SK-N-SH treated with all-trans-retinoic acid at 6 μM for 48 hours (cell line): ENCODE results near the gene MIPEP.

Experiments
- ARNTL ChIP-seq: fragments of 450-650 bp; formaldehyde crosslinking; IDR thresholded peaks from 2 replicates; pipeline ENCODE4 v1.5.0; 2020; ENCODE audit warnings: low read depth, mild to moderate bottlenecking, moderate library complexity, borderline replicate concordance
- POU6F1 ChIP-seq: fragments of 250-450 bp; sonication (Bioruptor Pico); IDR thresholded peaks from 2 replicates; pipeline ENCODE4 v1.8.0; 2021; ENCODE audit warnings: low read depth, mild to moderate bottlenecking, moderate library complexity, borderline replicate concordance
- RARB ChIP-seq: fragments of 250-450 bp; sonication (Bioruptor Pico); IDR thresholded peaks from 2 replicates; pipeline ENCODE4 v1.8.0; 2021; ENCODE audit warnings: mild to moderate bottlenecking, moderate library complexity
- ZFP3 ChIP-seq: fragments of 250-450 bp; sonication (Bioruptor Pico); IDR thresholded peaks from 2 replicates; pipeline ENCODE4 v1.5.0; 2020; ENCODE audit warnings: mild to moderate bottlenecking, moderate library complexity
- ZFP30 ChIP-seq: fragments of 450-650 bp; formaldehyde crosslinking; IDR thresholded peaks from 2 replicates; pipeline ENCODE4 v1.5.0; 2022; ENCODE audit warnings: mild to moderate bottlenecking, moderate library complexity
- ZNF565 ChIP-seq: fragments of 450-650 bp; formaldehyde crosslinking; conservative IDR thresholded peaks from 2 replicates; pipeline ENCODE4 v1.5.0; 2020; ENCODE audit warnings: low read depth, mild to moderate bottlenecking, moderate library complexity
- TF ChIP-seq, protein P1 (sequence below): fragments of 250-450 bp; sonication (Bioruptor Pico); IDR thresholded peaks from 2 replicates; pipeline ENCODE4 v1.8.0; 2020; ENCODE audit warnings: mild to moderate bottlenecking, moderate library complexity, borderline replicate concordance

- TF ChIP-seq ZFP3 (CRISPR knock-in tag) = no peak
- no peak for TF ChIP-seq RARB (CRISPR knock-in tag)
- TF ChIP-seq, protein P1, sequence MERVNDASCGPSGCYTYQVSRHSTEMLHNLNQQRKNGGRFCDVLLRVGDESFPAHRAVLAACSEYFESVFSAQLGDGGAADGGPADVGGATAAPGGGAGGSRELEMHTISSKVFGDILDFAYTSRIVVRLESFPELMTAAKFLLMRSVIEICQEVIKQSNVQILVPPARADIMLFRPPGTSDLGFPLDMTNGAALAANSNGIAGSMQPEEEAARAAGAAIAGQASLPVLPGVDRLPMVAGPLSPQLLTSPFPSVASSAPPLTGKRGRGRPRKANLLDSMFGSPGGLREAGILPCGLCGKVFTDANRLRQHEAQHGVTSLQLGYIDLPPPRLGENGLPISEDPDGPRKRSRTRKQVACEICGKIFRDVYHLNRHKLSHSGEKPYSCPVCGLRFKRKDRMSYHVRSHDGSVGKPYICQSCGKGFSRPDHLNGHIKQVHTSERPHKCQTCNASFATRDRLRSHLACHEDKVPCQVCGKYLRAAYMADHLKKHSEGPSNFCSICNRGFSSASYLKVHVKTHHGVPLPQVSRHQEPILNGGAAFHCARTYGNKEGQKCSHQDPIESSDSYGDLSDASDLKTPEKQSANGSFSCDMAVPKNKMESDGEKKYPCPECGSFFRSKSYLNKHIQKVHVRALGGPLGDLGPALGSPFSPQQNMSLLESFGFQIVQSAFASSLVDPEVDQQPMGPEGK (CRISPR knock-in tag) = no peak
- no peak for TF ChIP-seq ZNF565 (CRISPR knock-in tag)
- no peak for TF ChIP-seq ZFP30 (CRISPR knock-in tag)
- TF ChIP-seq ARNTL = no peak
- no peak for TF ChIP-seq POU6F1 (CRISPR knock-in tag)
Observed at GRCh38 chr13:23850134-23850533, 39.1 kb downstream of the MIPEP start.
